HUES6 (cell line): ENCODE measurements around the gene FOLR1.
"Not testable (repeated sequence)": the region's sequence is repeated elsewhere in the genome, so short reads cannot be mapped to it uniquely, and the experiment has no call there.

Experiments
- H3K27ac ChIP-seq: 2 replicates; pipeline ENCODE4 v1.7.0; 2013; ENCODE audit warnings: low read depth, mild to moderate bottlenecking, low read length, inconsistent platforms
- H3K27me3 ChIP-seq: 2 replicates; pipeline ENCODE4 v1.6.1; 2013; ENCODE audit warnings: low read length; ENCODE audit not compliant: control insufficient read depth, insufficient read depth
- H3K36me3 ChIP-seq: 2 replicates; pipeline ENCODE4 v1.6.1; 2013; ENCODE audit warnings: low read length; ENCODE audit not compliant: control insufficient read depth, insufficient read depth
- H3K4me1 ChIP-seq: 2 replicates; pipeline ENCODE4 v1.6.1; 2013; ENCODE audit warnings: low read length; ENCODE audit not compliant: control insufficient read depth, insufficient read depth
- H3K4me3 ChIP-seq: 2 replicates; pipeline ENCODE4 v1.5.1; 2013; ENCODE audit warnings: low read depth, low read length
- H3K9ac ChIP-seq: one replicate; pipeline ENCODE4 v1.6.1; 2013; ENCODE audit warnings: mild to moderate bottlenecking, low read length
- H3K9me3 ChIP-seq: 2 replicates; pipeline ENCODE4 v1.6.1; 2013; ENCODE audit warnings: low read depth, low read length; ENCODE audit not compliant: control insufficient read depth, insufficient read depth

Gene FOLR1

GRCh38 chr11:72191961-72192381, at the start of gene FOLR1:
Gene FOLR1 (plus strand): TSS chr11:72192140. CDS start chr11:72192174, 34 bp downstream.
- Histone ChIP-seq H3K27me3 (no peaks in the 10 kb centered on the region), H3K36me3 (no peaks in the 10 kb centered on the region), H3K9me3 (no peaks in the 10 kb centered on the region)

DNA sequence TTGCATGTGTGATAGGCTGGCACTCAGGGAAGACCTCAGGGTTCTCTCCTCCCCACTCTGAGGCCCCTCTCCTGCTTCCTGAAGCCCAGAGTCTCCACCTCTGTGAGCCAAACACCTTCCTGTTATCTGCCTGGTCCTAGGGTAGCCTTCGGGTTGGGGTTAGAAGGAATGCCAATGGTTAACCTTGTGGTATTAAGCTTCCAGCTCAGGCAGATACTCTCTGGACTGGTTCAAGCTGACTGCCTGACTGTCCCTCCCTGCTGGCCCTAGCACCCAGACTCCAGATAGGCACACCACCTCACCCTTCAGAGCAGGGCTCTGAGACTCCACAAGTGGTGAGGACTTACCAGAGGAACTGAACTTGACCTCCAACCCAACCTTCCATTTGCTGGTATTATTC, 49.4 kb upstream of the FOLR1 start:
- H3K9ac ChIP-seq, H3K27ac ChIP-seq, H3K9me3 ChIP-seq, H3K4me3 ChIP-seq, H3K36me3 ChIP-seq, H3K27me3 ChIP-seq, H3K4me1 ChIP-seq: not testable (repeated sequence)

More at GRCh38 chr11:72191961-72192381, at the start of gene FOLR1:
- no peak within 1 kb of the TSS for H3K4me3 ChIP-seq
- peaks cover 23% of the 10 kb centered on the region; the same call in 1 of the 2 replicates for H3K4me1 ChIP-seq
- no peak within 1 kb of the TSS for H3K9ac ChIP-seq
- no peak within 1 kb of the TSS for H3K27ac ChIP-seq

- H3K4me1 ChIP-seq = peaks cover 4% of the 10 kb centered on the region; the same call in 1 of the 2 replicates
- no peaks in the 10 kb centered on the region for H3K36me3 ChIP-seq
- H3K4me3 ChIP-seq = no peak overlapping the region
- no peaks in the 10 kb centered on the region for H3K9me3 ChIP-seq
- H3K9ac ChIP-seq = no peak overlapping the region
- no peak overlapping the region for H3K27ac ChIP-seq
- peaks cover 3% of the 10 kb centered on the region; the same call in 1 of the 2 replicates for H3K27me3 ChIP-seq
These were observed 47.0 kb upstream of the FOLR1 start for GRCh38 chr11:72144807-72145565.

GRCh38 chr11:72146625-72147024, 45.3 kb upstream of the FOLR1 start:
- Histone ChIP-seq H3K4me3 (no peak overlapping the region), H3K27me3 (no peaks in the 10 kb centered on the region), H3K27ac (no peak overlapping the region), H3K9me3 (no peaks in the 10 kb centered on the region), H3K36me3 (no peaks in the 10 kb centered on the region), H3K4me1 (no peaks in the 10 kb centered on the region), H3K9ac (no peak overlapping the region)

DNA sequence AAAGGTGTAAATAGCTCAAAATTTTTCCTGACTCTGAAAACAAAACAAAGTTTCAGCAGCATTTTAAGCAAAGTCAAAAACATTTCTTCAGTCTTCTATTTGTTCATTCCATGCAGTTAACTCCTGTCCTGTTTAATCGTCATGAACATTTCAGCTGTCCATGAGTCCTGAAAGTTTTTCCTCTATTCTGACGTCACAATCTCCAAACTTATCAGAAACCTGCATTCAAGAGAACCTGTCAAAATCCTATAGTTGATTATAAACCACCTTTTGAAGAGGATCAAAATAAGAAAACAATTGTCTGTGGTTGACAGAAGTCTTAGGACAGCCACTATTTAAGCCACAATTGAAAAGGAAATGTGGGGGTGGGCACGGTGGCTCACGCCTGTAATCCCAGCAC, 41.1 kb upstream of the FOLR1 start:
- Histone ChIP-seq H3K27me3 (no peaks in the 10 kb centered on the region), H3K4me3 (no peak overlapping the region), H3K4me1 (no peaks in the 10 kb centered on the region), H3K36me3 (no peaks in the 10 kb centered on the region), H3K9ac (no peak overlapping the region), H3K27ac (no peak overlapping the region), H3K9me3 (no peaks in the 10 kb centered on the region)

DNA sequence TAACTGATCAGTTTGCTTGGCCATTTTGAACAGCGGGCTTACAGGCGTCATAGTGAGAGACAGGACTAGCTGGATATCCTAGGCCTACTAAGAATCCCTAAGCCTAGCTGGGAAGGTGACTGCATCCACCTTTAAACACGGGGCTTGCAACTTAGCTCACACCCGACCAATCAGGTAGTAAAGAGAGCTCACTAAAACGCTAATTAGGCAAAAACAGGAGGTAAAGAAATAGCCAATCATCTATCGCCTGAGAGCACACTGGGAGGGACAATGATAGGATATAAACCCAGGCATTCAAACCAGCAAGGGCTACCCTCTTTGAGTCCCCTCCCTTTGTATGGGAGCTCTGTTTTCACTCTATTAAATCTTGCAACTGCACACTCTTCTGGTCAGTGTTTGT, 38.1 kb upstream of the FOLR1 start:
- not testable (repeated sequence) for H3K4me1 ChIP-seq, H3K9me3 ChIP-seq, H3K36me3 ChIP-seq, H3K27ac ChIP-seq, H3K9ac ChIP-seq, H3K27me3 ChIP-seq, H3K4me3 ChIP-seq

DNA sequence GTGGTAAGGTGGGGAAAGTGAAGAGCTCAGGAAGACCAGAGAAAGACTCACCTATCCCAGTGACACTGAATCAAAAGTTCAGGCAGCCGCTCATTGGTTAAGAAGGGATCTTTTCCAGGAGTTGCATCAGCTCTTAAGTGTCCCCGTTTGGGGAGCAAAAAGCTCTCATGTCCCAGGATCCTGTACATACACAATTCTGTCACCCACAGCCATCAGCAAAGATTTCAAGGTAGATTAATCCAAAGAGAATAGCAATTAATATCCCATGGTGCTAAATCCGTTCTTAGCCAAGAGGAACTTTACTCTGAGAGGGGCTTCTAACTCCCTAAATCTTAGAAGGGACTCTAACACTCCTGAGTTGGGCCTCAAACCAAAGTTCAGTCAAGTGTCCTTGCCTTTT, 37.1 kb upstream of the FOLR1 start:
- H3K9me3 ChIP-seq = no peaks in the 10 kb centered on the region
- H3K4me3 ChIP-seq = no peak overlapping the region
- H3K4me1 ChIP-seq = no peaks in the 10 kb centered on the region
- no peak overlapping the region for H3K9ac ChIP-seq
- H3K27me3 ChIP-seq = no peaks in the 10 kb centered on the region
- no peak overlapping the region for H3K27ac ChIP-seq
- H3K36me3 ChIP-seq = no peaks in the 10 kb centered on the region

- H3K36me3 ChIP-seq = no peaks in the 10 kb centered on the region
- H3K27ac ChIP-seq = no peak overlapping the region
- no peaks in the 10 kb centered on the region for H3K27me3 ChIP-seq
- H3K9ac ChIP-seq = no peak overlapping the region
- no peaks in the 10 kb centered on the region for H3K4me1 ChIP-seq
- no peaks in the 10 kb centered on the region for H3K9me3 ChIP-seq
- no peak overlapping the region for H3K4me3 ChIP-seq
These were observed 36.2 kb upstream of the FOLR1 start for GRCh38 chr11:72155751-72156150.

GRCh38 chr11:72157131-72157530, 34.8 kb upstream of the FOLR1 start:
- H3K4me3 ChIP-seq = no peak overlapping the region
- H3K27me3 ChIP-seq = no peaks in the 10 kb centered on the region
- no peaks in the 10 kb centered on the region for H3K4me1 ChIP-seq
- H3K9ac ChIP-seq = no peak overlapping the region
- no peaks in the 10 kb centered on the region for H3K9me3 ChIP-seq
- H3K27ac ChIP-seq = no peak overlapping the region
- H3K36me3 ChIP-seq = no peaks in the 10 kb centered on the region

DNA sequence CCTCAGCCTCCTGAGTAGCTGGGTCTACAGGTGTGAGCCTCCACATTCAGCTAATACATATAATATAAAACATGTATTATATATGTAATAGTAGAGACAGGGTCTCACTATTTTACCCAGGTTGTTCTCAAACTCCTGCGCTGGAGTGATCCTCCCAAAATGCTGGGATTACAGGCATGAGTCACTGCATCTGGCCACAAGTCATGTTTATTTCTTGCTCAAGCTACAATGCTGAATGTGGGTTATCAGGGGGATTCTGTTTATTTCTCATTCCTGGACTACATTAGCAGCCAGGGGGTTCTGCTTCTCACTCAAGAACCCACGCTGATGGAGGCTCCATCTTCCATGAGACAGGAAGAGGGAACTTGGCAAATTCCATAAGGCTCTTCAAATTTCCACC, 31.6 kb upstream of the FOLR1 start:
- H3K27me3 ChIP-seq = no peaks in the 10 kb centered on the region
- no peaks in the 10 kb centered on the region for H3K4me1 ChIP-seq
- no peak overlapping the region for H3K4me3 ChIP-seq
- no peaks in the 10 kb centered on the region for H3K9me3 ChIP-seq
- no peaks in the 10 kb centered on the region for H3K36me3 ChIP-seq
- no peak overlapping the region for H3K27ac ChIP-seq
- H3K9ac ChIP-seq = no peak overlapping the region

GRCh38 chr11:72162891-72163492, 28.9 kb upstream of the FOLR1 start:
- Histone ChIP-seq H3K27me3 (no peaks in the 10 kb centered on the region), H3K36me3 (no peaks in the 10 kb centered on the region), H3K27ac (no peak overlapping the region), H3K4me1 (no peaks in the 10 kb centered on the region), H3K4me3 (no peak overlapping the region), H3K9me3 (0 out of 2 replicates have a peak, but pooled peaks cover 4% of the 10 kb centered on the region), H3K9ac (no peak overlapping the region)
